GM10266 (cell line): ENCODE measurements around the gene AP4S1.

Experiments
- DNase-seq: peaks from one replicate; pipeline ENCODE4 v3.0.0; 2012; ENCODE audit errors: extremely low spot score
- TF ChIP-seq, protein P1 (sequence below): IDR thresholded peaks from 2 replicates; pipeline ENCODE4 v1.5.1; 2012; ENCODE audit warnings: mild to moderate bottlenecking, low read depth; ENCODE audit not compliant: control insufficient read depth, insufficient read depth; ENCODE audit errors: missing control alignments

The AP4S1 gene, protein sequence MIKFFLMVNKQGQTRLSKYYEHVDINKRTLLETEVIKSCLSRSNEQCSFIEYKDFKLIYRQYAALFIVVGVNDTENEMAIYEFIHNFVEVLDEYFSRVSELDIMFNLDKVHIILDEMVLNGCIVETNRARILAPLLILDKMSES

DNA sequence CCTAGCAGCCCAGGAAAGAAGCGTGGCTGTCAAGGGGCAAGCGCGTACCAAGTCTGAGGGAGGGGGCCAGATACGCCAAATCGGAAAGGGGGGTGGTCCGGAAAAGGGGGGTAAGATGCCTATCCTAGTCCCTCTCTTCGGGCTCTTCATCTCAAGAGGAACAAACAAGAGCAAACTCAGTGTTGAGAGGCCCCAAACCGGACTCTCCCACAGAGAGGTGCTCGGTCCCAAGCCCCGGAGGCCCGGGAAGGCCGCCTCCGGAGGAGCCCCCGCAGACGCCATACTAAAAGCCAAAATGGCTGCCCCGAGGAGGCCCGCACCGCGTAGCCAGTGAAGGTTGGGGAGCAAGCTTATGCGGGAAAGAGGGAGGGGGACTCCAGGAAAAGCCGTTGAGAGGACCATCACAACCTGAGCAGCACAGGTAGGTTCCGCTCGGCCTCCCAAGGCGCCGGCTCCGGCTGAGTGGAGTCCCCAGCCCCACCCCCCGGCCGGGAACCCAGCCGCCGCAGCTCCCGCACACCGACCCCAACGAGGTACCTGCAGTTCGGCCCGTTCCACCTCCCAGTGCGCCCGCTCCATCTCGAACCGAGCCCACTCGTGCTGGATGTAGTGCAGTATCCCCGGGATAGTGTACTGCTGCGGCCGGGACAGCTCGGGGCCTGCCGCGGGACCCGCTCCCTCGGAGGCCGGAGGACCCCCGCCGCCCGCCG lies at the start of gene AP4S1:
TSS of gene AP4S1 (plus strand) at position 283 of the 710 bp plus-strand sequence. CDS start 40,548 bp downstream, outside the sequence.
- DNase-seq = peak; percentile 36
- TF ChIP-seq, protein P1, sequence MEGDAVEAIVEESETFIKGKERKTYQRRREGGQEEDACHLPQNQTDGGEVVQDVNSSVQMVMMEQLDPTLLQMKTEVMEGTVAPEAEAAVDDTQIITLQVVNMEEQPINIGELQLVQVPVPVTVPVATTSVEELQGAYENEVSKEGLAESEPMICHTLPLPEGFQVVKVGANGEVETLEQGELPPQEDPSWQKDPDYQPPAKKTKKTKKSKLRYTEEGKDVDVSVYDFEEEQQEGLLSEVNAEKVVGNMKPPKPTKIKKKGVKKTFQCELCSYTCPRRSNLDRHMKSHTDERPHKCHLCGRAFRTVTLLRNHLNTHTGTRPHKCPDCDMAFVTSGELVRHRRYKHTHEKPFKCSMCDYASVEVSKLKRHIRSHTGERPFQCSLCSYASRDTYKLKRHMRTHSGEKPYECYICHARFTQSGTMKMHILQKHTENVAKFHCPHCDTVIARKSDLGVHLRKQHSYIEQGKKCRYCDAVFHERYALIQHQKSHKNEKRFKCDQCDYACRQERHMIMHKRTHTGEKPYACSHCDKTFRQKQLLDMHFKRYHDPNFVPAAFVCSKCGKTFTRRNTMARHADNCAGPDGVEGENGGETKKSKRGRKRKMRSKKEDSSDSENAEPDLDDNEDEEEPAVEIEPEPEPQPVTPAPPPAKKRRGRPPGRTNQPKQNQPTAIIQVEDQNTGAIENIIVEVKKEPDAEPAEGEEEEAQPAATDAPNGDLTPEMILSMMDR = no peak

DNA sequence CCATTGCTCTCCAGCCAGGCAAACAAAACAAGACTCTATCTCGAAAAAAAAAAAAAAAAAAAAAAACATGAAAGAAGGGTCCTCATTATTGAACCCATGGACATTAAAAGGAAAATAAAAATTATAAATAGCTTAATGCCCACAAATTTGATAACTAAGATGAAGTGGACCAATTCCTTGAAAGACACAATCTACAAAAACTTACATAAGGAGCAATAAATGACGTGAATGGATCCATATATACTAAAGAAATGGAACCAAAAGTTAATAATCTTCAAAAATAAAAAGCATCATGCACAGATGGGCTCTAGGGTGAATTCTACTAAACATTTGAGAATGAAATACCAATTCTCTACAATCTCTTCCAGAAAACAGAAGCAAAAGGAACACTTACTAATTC lies 47.7 kb upstream of the AP4S1 start:
- DNase-seq = no peak
- TF ChIP-seq, protein P1 = no peak

DNA sequence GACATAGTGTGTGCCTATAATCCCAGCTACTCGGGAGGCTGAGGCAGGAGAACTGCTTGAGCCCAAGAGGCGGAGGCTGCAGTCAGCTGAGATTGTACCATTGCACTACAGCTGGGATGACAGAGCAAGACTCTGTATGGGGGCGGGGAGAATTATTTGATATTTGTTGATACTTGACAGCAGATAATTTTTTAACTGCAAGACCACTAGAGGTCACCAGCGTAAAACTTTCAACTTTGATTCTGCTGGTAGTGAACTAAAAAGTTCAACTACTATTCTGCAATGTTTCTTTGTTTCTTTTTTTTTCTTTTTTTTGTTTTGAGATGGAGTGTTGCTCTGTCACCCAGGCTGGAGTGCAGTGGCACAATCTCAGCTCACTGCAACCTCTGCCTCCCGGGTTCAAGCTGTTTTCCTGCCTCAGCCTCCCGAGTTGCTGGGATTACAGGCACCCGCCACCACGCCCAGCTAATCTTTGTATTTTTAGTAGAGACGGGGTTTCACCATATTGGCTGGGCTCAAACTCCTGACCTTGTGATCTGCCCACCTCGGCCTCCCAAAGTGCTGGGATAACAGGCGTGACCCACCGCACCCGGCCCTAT lies 45.2 kb upstream of the AP4S1 start:
- DNase-seq = peak; percentile 45
- TF ChIP-seq, protein P1 = peak; percentile 52

DNA sequence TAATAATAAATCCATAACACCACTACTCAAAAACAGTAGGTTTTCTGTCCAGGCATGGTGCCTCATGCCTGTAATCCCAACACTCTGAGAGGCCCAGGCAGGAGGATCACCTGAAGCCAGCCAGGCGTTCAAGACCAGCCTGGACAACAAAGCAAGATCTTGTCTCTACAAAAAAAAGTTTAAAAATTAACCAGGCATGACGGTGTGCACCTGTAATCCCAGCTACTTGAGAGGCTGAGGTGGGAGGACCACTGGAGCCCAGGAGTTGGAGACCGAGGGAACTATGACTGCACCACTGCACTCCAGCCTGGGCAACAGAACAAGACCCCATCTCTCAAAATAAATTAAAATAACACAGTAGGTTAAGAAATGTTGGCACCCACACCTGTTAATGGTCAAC lies 44.5 kb upstream of the AP4S1 start:
- no peak for DNase-seq
- TF ChIP-seq, protein P1 = no peak

DNA sequence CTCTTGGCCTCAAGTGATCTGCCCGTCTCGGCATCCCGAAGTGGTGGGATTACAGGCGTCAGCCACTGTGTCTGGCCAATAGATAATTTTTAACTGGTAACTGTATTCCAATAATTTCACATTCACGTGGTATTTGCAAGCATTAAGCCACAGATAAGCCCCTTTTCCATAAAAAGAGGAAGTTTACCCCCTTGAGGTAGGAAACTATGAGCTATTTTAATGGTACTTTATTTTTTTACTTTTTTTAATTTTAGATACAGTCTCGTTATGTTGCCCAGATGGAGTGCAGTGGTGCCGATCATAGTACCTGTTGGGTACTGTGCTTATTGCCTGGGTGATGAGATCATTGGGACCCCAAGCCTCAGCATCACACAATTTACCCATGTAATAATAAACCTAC lies 42.9 kb upstream of the AP4S1 start:
- DNase-seq = no peak
- TF ChIP-seq, protein P1 = no peak

DNA sequence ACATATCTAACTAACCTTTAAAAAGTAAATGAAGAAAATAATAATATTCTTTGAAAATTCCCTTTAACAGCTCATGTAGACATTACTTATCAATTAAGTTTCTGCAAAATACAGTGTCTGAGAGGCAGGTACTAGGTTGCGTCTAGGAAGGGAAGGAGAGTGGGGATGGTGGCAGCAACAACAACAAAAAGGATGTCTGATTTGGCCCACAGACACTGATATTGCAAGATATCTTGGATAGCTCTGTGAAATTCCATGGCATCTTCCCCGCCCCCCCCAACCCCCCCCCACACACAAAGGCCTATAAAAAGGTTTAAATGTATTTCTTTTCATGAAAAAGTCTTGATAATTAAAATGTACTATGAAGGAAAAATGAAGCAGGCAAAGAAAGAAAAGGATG lies 41.6 kb upstream of the AP4S1 start:
- TF ChIP-seq, protein P1 = no peak
- DNase-seq = no peak

DNA sequence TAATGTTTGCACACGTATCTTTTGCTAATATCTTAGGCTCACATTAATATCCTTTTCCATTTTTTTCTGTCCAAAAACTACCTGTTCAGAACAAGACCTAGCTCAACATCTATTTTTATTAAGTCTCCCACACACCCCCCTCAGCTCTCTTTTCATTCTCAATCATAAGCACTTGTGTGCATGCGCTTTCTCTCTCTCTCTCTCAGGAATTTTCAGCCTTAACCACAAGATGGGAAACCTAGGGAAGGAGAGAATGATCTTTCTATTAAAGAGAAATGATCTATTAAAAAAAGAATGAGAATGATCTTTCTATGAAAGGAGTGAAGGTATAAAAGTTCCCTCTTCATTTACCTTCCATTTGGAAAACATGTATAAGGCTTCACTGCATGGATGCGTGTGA lies 39.7 kb upstream of the AP4S1 start:
- TF ChIP-seq, protein P1 = no peak
- DNase-seq = no peak
